ENCODE measurements around the gene MAP1B.

The MAP1B gene

GRCh38 chr5:72133212-72133990, 26.1 kb downstream of the MAP1B start:
- DNase-seq (ENCODE audit: low read depth, low spot score): no peak

DNA sequence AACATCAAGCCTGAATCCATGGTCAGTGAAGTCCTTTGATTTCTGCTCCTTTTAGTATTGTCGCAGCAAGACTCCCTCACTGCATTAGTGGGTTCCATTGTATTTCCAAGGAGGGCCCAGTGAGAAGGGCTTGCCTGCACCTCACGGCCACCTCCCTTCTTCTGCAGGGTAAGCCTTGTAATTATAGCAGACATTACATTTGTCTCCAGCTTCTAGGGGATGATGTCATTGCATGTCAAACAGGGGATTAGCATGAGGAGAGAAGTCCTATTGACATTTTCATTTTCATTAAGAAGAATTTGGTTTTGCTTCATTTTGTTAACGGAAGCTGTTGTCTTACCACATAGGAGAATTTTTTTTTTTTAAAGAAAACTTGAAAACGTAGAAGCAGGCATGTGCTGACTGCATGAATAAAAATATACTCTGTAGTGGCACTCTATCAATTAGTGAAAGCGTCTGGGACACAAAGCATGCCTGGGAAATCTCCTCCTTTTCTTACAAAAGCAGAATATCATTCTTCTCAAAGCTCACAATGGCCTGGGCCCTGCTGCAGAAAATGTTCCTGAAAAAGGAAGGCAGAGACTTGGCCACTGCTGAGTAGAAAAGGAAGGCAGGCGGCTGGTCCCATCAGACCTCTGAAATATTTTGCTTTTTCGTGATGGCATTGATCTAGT, 27.1 kb downstream of the MAP1B start:
- no peak for DNase-seq (ENCODE audit: low read depth, low spot score)

DNA sequence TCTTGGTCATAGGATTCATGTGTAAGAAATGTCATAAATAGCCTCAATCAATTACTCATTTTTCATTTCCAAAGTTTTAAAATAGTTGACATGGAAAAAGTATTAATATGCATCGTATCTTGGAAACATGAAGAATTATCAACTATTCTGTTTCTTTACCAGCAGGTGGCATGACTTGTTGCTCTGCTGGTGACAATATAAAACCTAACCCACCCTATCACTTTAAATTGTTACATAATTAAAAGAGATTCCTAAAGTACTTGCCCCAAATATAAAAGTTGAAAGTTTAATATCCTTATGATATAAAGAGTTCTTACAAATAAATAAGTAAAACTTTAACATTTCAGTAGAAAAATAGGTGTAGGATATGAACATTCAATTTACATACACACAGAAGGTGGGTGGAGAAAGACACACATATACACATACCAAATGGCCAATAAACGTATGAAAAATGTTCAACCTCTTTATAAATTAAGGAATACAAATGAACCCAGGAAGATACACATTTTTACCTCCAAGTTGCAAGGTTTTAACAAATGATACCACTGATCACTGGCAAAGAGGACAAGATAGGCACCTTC, 30.6 kb downstream of the MAP1B start:
- DNase-seq (ENCODE audit: low read depth, low spot score): no peak

- DNase-seq (ENCODE audit: low read depth, low spot score): peak; percentile 26
Measured at GRCh38 chr5:72138943-72139521, 31.8 kb downstream of the MAP1B start.

GRCh38 chr5:72140711-72141110, 33.4 kb downstream of the MAP1B start:
- no peak for DNase-seq (ENCODE audit: low read depth, low spot score)

- peak; percentile 54 for DNase-seq (ENCODE audit: low read depth, low spot score)
Measured at GRCh38 chr5:72141440-72142355, 34.4 kb downstream of the MAP1B start.

GRCh38 chr5:72144762-72145161, 37.5 kb downstream of the MAP1B start:
- no peak for DNase-seq (ENCODE audit: low read depth, low spot score)

- no peak for DNase-seq (ENCODE audit: low read depth, low spot score)
Measured at GRCh38 chr5:72145348-72145747, 38.1 kb downstream of the MAP1B start.

GRCh38 chr5:72146056-72146455, 38.8 kb downstream of the MAP1B start:
- DNase-seq (ENCODE audit: low read depth, low spot score): no peak

DNA sequence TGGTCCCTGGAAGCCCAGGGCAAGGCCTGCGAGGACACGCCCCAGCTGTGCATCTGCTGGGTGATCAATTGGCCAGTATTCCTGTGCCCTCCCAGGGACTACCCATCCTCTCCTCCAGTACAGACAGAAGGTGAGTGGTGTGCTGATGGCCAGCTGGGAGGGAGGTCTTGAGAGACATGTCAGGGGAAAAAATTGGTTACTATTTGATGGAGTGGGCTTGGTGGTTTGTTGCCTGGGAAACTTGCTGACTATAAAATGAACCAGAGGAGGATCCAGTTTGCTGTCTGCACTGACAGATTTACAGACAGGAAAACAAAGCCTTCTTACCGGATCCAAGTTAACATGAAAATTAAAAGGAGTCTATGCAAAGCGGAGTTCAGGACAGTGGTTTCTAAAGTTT, 40.3 kb downstream of the MAP1B start:
- no peak for DNase-seq (ENCODE audit: low read depth, low spot score)

DNA sequence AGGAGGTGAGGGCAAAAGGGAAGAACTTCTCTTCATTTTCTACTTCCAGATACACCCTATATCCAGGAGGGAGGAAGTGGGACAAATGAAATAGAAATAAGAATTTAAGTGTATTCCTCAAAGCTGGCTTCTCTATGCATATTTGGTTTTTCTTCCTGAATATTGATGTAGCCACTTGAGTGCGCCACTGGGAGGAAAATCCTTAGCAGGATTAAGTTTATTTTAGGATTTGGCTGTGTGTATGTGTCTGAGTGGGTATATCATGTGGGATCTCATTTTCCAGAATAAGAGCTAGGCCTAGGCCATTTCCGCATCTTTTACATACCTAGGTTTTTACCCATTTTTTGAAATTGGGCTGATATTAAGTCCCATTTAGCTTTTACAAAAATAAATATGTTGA, 42.5 kb downstream of the MAP1B start:
- no peak for DNase-seq (ENCODE audit: low read depth, low spot score)

DNA sequence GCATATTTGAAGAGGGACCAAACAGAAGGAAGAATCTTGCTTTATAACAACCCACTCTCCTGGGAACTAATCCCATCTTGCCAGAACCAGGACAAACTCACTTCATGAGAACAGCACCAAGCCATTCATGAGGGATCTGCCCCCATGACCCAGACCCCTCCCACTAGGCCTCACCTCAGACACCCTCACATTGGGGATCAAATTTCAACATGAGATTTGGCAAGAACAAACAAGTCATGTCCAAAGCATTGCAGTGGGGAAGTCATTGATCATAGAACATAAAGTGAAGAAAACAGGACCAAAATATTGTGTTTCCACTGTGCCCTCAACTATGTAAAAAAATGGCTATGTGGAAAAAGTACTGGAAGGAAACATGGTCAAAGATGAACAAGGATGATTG, 43.9 kb downstream of the MAP1B start:
- DNase-seq (ENCODE audit: low read depth, low spot score): no peak

DNA sequence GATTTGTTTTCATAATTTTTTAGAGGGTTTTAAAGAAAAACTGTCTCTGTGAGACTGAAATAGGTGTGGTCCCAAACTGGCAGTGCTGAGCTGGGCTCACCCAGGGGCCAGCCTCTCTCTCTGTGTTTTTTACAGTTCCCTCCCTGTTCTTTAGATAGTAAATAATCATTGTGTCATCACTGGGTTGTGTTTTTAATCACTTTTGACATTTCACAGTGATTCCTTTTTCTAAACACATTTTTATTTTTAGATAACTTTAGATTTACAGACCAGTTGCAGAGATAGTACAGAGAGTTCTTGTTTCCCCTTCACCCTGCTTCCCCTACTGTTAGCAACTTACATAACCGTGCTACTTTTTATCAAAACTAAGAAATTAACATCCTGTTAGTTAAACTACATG, 44.4 kb downstream of the MAP1B start:
- no peak for DNase-seq (ENCODE audit: low read depth, low spot score)

DNA sequence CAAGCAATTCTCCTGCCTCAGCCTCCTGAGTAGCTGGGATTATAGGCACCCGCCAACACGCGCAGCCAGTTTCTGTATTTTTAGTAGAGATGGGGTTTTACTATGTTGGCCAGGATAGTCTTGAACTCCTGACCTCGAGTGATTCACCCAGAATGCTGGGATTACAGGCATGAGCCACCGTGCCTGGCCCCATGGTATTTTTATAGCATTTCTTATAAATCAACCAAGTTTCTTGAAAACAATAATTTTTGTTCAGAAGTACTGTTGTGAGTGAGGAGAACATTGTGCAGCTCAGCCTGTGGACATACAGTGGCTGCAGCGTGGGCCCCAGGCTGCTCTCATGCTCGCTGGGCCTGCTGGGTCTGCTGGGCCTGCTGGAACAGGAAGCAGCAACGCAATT, 45.3 kb downstream of the MAP1B start:
- no peak for DNase-seq (ENCODE audit: low read depth, low spot score)

DNA sequence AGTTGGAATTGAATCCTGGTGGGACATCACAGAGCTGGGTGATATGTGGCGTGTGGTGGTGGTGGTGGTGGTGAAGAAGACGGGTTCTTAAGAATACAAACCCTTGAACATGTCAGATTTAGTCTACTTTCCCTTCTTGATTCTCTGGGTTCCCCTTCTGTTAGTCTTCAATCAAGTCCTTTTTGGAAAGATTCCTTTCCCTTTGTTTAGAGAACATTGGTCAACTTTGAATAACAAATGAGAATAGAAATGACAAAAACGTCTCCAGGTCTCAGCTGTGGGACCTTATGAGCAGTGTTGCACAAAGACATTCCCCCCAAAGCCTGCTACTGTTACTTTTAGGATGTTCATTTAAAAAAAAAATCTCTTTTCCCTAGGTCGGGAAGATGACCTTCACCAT, 46.3 kb downstream of the MAP1B start:
- no peak for DNase-seq (ENCODE audit: low read depth, low spot score)

DNA sequence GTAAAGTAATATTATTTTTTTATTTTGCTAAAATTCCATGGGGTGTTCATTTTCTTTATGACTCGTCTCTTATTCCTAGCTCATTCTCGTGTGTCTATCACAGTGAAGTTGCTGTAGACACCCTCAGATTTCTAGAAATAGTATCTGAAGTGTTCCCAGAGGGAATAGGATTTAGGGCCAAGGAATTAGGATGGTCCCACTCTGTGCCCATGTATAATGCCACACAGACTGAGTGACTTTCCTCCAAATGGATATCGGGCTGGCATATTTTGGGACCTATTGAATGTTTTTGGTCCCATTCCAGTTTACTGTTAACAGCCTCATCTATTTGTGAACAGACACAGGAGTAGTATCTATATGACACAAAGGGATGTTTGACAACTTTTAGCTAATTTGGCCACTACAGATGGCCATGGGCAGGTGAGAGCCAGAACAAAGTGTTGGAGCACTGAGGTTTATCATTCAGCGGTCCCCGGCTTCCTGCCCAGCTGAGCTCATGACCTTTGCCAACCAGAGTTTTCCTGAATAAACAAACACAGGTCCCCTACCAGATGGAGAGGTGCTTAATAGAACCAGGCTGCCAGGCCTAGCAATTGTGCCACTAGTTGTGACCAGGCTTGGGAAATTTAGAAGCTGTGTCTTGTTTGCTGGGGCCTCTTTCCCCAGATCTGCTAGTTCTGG, 46.9 kb downstream of the MAP1B start:
- DNase-seq (ENCODE audit: low read depth, low spot score): no peak

DNA sequence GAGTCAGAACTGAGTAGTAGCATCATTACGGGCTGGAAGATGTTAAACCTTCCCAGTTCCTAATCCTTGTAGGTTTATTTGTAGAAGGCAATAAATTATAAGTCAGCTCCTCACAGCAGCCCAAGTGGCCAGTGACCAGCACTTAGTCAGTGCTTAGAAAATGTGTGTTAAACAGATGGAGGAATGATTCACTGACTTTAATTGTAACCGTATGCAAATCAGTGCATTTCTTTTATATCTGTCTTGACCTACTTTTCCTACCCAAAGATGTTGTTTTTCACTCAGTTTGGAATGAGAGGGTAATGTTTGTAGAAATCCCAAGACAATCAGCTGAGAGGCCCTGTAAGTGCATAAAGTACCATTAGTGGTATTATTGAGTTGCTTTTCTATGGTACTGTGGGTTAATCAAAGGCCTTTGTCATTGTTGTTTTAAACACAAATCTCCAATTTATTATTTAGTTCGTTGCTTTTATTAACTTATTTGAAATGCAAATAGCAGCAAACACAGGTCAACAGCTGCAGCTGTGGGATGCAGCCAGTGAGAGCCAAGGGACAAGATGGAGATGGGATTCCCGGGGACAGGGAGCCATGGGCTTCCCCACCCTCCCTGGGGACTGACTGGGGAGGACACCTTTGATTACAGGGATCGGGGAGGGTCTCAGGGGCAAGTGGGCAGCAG, 49.8 kb downstream of the MAP1B start:
- no peak for DNase-seq (ENCODE audit: low read depth, low spot score)

DNA sequence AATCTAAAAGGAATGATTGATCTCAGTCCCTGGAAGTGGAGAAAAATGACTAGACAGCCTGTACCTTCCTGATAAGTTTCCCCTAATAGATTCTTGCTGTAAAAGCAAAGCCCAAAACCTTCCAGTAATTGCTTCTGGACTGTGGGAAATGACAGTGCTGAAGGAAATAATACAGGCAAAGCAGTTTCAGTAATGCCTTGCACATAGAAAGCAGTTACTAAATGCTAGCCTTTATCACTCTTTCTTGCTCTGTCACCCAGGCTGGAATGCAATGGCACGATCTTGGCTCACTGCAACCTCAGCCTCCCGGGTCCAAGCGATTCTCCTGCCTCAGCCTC, 50.3 kb downstream of the MAP1B start:
- DNase-seq (ENCODE audit: low read depth, low spot score): no peak

DNA sequence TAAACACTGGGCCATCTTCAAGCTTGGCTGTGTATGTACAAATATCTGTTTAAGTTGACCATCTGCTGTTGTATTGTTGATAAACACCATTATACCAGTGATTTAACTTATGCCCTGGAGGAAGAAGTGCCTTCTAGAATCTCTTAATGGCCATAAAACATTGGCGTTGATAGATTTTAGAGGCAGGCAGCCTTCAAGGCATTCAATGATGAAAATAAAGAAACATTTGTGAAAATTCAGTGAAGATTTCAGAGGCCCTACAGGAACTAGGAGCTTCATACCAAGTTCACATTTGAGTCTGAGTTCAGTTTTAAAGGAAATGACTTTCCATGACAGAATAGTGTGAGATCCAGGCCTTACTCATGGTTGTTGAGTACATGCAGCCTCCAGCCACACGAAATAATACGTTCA, 52.2 kb downstream of the MAP1B start:
- no peak for DNase-seq (ENCODE audit: low read depth, low spot score)

- DNase-seq (ENCODE audit: low read depth, low spot score): no peak
Measured at GRCh38 chr5:72160329-72160728, 53.1 kb downstream of the MAP1B start.

DNA sequence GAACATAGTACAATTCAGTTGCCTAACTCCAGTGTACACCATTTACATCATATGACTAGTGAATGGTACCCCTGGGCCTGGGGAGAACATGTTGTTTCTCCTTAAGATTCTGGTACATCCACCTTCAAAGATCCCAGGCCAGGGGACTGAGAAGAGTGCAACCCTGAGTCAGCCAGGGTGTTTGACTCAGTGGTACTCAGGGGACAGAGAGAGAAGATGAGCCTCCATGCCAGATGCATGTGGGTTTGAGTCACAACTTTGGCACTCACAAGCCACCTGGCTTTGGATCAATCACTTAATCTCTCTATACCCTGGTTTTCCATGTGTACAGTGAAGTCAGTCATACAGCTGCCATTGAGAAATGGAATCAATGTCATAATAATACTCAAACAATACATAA, 53.7 kb downstream of the MAP1B start:
- DNase-seq (ENCODE audit: low read depth, low spot score): no peak
